ENCODE measurements around the gene ATG10. TPM values are rescaled to one million over a fixed set of nuclear protein-coding genes. Genes with fewer than 3 reads are reported as not detected.

Gene ATG10
- total RNA-seq, 1 experiment from 2014 or later, result 12.2 TPM

DNA sequence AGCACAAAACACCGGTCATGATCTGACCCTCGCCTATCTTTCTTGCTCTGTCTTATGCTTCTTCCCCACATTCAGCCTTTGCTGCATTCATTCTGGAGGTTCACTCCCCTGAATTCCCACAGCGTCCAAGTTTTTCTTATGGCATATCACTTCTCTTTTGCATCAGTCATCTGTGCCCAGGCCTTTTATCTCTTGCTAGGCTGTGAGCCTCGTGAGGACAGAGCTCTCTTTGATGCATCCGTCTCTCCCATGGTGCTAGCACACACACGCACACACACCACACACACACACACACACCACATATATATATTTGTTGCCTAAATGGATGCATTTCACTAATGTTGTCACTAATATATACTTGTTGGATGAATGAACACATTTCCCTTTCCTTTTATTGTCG is 45.8 kb upstream of the ATG10 start (continued):
- TF ChIP-seq, protein P1, sequence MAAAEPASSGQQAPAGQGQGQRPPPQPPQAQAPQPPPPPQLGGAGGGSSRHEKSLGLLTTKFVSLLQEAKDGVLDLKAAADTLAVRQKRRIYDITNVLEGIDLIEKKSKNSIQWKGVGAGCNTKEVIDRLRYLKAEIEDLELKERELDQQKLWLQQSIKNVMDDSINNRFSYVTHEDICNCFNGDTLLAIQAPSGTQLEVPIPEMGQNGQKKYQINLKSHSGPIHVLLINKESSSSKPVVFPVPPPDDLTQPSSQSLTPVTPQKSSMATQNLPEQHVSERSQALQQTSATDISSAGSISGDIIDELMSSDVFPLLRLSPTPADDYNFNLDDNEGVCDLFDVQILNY (CRISPR knock-in tag; IDR thresholded peaks at IDR 0.05), result no peak

GRCh38 chr5:81936066-81936465 is 35.8 kb upstream of the ATG10 start:
- ATAC-seq (no peak), DNase-seq (ENCODE audit: low spot score) (no peak)
- TF ChIP-seq ESRRA (CRISPR knock-in tag; IDR thresholded peaks at IDR 0.05; ENCODE audit: borderline replicate concordance) (no peak), ZNF423 (CRISPR knock-in tag; IDR thresholded peaks at IDR 0.05) (no peak), PRRX2 (CRISPR knock-in tag; IDR thresholded peaks at IDR 0.05) (no peak), AR (CRISPR knock-in tag; IDR thresholded peaks at IDR 0.05) (no peak), MXD4 (CRISPR knock-in tag; IDR thresholded peaks at IDR 0.05; ENCODE audit: borderline replicate concordance) (no peak), JAZF1 (CRISPR knock-in tag; IDR thresholded peaks at IDR 0.05) (no peak), RORB (CRISPR knock-in tag; IDR thresholded peaks at IDR 0.05) (no peak), ZNF121 (CRISPR knock-in tag; IDR thresholded peaks at IDR 0.05) (no peak), ZNF138 (CRISPR knock-in tag; conservative IDR thresholded peaks at IDR 0.05) (no peak), MYBL2 (CRISPR knock-in tag; IDR thresholded peaks at IDR 0.05) (no peak), ZNF219 (CRISPR knock-in tag; IDR thresholded peaks at IDR 0.05; ENCODE audit: borderline replicate concordance) (no peak), FOXP1 (CRISPR knock-in tag; IDR thresholded peaks at IDR 0.05; ENCODE audit: borderline replicate concordance) (no peak), FOXJ3 (CRISPR knock-in tag; IDR thresholded peaks at IDR 0.05; ENCODE audit: borderline replicate concordance) (no peak), CDX4 (CRISPR knock-in tag; IDR thresholded peaks at IDR 0.05; ENCODE audit: borderline replicate concordance) (no peak), ZNF317 (CRISPR knock-in tag; IDR thresholded peaks at IDR 0.05; ENCODE audit: borderline replicate concordance, low read depth) (no peak), NFE2L1 (CRISPR knock-in tag; IDR thresholded peaks at IDR 0.05) (no peak), TEAD4 (CRISPR knock-in tag; IDR thresholded peaks at IDR 0.05) (no peak)
- TF ChIP-seq, protein P2, sequence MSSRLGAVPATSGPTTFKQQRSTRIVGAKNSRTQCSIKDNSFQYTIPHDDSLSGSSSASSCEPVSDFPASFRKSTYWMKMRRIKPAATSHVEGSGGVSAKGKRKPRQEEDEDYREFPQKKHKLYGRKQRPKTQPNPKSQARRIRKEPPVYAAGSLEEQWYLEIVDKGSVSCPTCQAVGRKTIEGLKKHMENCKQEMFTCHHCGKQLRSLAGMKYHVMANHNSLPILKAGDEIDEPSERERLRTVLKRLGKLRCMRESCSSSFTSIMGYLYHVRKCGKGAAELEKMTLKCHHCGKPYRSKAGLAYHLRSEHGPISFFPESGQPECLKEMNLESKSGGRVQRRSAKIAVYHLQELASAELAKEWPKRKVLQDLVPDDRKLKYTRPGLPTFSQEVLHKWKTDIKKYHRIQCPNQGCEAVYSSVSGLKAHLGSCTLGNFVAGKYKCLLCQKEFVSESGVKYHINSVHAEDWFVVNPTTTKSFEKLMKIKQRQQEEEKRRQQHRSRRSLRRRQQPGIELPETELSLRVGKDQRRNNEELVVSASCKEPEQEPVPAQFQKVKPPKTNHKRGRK (CRISPR knock-in tag; IDR thresholded peaks at IDR 0.05; ENCODE audit: borderline replicate concordance), result no peak
- TF ChIP-seq, protein P3, sequence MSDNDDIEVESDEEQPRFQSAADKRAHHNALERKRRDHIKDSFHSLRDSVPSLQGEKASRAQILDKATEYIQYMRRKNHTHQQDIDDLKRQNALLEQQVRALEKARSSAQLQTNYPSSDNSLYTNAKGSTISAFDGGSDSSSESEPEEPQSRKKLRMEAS (CRISPR knock-in tag; IDR thresholded peaks at IDR 0.05), result no peak
- TF ChIP-seq, protein P4, sequence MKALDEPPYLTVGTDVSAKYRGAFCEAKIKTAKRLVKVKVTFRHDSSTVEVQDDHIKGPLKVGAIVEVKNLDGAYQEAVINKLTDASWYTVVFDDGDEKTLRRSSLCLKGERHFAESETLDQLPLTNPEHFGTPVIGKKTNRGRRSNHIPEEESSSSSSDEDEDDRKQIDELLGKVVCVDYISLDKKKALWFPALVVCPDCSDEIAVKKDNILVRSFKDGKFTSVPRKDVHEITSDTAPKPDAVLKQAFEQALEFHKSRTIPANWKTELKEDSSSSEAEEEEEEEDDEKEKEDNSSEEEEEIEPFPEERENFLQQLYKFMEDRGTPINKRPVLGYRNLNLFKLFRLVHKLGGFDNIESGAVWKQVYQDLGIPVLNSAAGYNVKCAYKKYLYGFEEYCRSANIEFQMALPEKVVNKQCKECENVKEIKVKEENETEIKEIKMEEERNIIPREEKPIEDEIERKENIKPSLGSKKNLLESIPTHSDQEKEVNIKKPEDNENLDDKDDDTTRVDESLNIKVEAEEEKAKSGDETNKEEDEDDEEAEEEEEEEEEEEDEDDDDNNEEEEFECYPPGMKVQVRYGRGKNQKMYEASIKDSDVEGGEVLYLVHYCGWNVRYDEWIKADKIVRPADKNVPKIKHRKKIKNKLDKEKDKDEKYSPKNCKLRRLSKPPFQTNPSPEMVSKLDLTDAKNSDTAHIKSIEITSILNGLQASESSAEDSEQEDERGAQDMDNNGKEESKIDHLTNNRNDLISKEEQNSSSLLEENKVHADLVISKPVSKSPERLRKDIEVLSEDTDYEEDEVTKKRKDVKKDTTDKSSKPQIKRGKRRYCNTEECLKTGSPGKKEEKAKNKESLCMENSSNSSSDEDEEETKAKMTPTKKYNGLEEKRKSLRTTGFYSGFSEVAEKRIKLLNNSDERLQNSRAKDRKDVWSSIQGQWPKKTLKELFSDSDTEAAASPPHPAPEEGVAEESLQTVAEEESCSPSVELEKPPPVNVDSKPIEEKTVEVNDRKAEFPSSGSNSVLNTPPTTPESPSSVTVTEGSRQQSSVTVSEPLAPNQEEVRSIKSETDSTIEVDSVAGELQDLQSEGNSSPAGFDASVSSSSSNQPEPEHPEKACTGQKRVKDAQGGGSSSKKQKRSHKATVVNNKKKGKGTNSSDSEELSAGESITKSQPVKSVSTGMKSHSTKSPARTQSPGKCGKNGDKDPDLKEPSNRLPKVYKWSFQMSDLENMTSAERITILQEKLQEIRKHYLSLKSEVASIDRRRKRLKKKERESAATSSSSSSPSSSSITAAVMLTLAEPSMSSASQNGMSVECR (CRISPR knock-in tag; IDR thresholded peaks at IDR 0.05; ENCODE audit: borderline replicate concordance), result no peak
- 0 out of 2 replicates have a peak, but pooled peaks cover 3% of the 10 kb centered on the region for H3K4me1 Mint-ChIP-seq
- no peaks in the 10 kb centered on the region; the same call in 1 of the 2 replicates for H3K27me3 Mint-ChIP-seq (ENCODE audit: low read depth)
- peaks cover 20% of the 10 kb centered on the region for H3K9me3 Mint-ChIP-seq
- no peak overlapping the region for H3K27ac Mint-ChIP-seq
- CTCF ChIA-PET, result no interaction called here
- H3K4me3 Mint-ChIP-seq, result no peak overlapping the region
- POLR2A ChIA-PET, result no interaction called here
- peaks cover 9% of the 10 kb centered on the region for H3K36me3 Mint-ChIP-seq

Data from WTC11 (cell line).